HepG2 (cell line): ENCODE results near the gene ADCY10. TPM values are rescaled to one million over a fixed set of nuclear protein-coding genes. Genes with fewer than 3 reads are reported as not detected.

Source experiments
- FOXO1 ChIP-seq: sonication (generic); formaldehyde crosslinking; IDR thresholded peaks from 2 replicates; pipeline ENCODE4 v1.4.0; 2020; ENCODE audit warnings: missing genetic modification reagents
- NFE2L1 ChIP-seq: sonication (generic); formaldehyde crosslinking; IDR thresholded peaks from 2 replicates; pipeline ENCODE4 v1.4.0; 2020; ENCODE audit warnings: missing genetic modification reagents, mild to moderate bottlenecking, borderline replicate concordance
- REL ChIP-seq: sonication (generic); formaldehyde crosslinking; conservative IDR thresholded peaks from 2 replicates; pipeline ENCODE4 v1.8.0; 2022; ENCODE audit warnings: mild to moderate bottlenecking, missing genetic modification reagents, moderate library complexity
- SNAPC2 ChIP-seq: sonication (generic); formaldehyde crosslinking; IDR thresholded peaks from 2 replicates; pipeline ENCODE4 v1.8.1; 2022; ENCODE audit warnings: mild to moderate bottlenecking, missing genetic modification reagents
- SOX5 ChIP-seq: IDR thresholded peaks from 2 replicates; pipeline ENCODE4 v1.6.1; 2016; ENCODE audit warnings: borderline replicate concordance
- ZMAT3 ChIP-seq: sonication (generic); formaldehyde crosslinking; conservative IDR thresholded peaks from 2 replicates; pipeline ENCODE4 v1.7.0; 2021; ENCODE audit warnings: missing genetic modification reagents
- polyA plus RNA-seq, 8 experiments: library from polyadenylated mRNA; depleted of rRNA in 3 of 8; stranded (reverse) in 7 of 8; unstranded in 1 of 8; fragments of >200 nt; fragmentation: Illumina TruSeq in 4 of 8; extraction: Trizol in 4 of 8; gene quantifications; 2 replicates each; pipeline versions ENCODE4 v1.2.1 to v1.2.3, GENCODE V29; 2011 to 2016; ENCODE audit warnings: low read depth in 4 of 8, missing spikeins in 1 of 8, mixed read lengths in 1 of 8; ENCODE audit not compliant: insufficient read depth in 1 of 8
- total RNA-seq, 5 experiments: library from RNA; depleted of rRNA; stranded (reverse); fragments of >200 nt; fragmentation: Illumina TruSeq; extraction: Trizol; gene quantifications; 2 replicates each; pipeline ENCODE4 v1.2.3, GENCODE V29; 2016; ENCODE audit warnings: low read depth in 1 of 5
- TF ChIP-seq, protein P1 (sequence below): sonication (generic); formaldehyde crosslinking; IDR thresholded peaks from 2 replicates; pipeline ENCODE4 v1.8.1; 2023; ENCODE audit warnings: mild to moderate bottlenecking, missing genetic modification reagents
- TF ChIP-seq, protein P2 (sequence below): sonication (generic); formaldehyde crosslinking; IDR thresholded peaks from 2 replicates; pipeline ENCODE4 v1.9.0; 2021; ENCODE audit warnings: mild to moderate bottlenecking, missing genetic modification reagents
- TF ChIP-seq, protein P3 (sequence below): sonication (generic); formaldehyde crosslinking; IDR thresholded peaks from 2 replicates; pipeline ENCODE4 v1.5.0; 2020; ENCODE audit warnings: mild to moderate bottlenecking, low read depth, missing genetic modification reagents, borderline replicate concordance
- TF ChIP-seq, protein P4 (sequence below): conservative IDR thresholded peaks from 2 replicates; pipeline ENCODE4 v1.6.1; 2018; ENCODE audit warnings: missing genetic modification reagents

The ADCY10 gene
- total and polyA plus RNA-seq, 2 of the 13 experiments (the other 11 are each of a cell fraction or from before 2014, with no cell fraction given), result 0.02 to 0.03 TPM

DNA sequence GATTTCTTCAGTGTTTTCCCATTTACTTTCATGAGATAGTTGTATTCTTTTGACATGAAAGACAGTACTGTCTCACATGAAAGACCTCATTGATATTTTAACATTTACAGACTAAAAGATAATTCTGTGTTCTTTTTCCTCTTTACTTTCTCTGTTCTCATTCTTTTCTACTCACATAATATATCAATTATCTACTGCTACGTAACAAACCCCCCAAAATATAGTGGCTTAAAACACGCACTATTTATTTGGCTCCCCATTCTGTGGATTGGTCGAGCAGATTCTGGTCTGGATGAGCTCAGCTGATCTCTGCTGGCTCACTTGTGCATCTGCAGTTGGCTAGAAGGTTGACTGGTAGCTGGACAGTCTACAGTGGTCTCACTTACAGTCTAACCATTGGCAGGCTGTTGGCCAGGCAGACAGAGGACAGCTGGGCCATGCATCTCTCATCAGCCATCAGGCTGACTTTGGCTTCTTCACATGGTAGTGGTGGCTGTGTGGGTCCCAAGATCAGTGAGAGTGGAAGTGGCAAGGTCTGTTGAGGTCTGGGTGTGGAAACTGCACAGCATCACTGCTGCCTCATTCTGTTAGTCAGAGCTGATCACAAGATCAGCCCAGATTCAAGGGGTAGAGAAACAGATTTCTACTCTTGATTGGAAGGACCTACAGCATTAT lies 128.9 kb downstream of the ADCY10 start (continued):
- TF ChIP-seq, protein P1, sequence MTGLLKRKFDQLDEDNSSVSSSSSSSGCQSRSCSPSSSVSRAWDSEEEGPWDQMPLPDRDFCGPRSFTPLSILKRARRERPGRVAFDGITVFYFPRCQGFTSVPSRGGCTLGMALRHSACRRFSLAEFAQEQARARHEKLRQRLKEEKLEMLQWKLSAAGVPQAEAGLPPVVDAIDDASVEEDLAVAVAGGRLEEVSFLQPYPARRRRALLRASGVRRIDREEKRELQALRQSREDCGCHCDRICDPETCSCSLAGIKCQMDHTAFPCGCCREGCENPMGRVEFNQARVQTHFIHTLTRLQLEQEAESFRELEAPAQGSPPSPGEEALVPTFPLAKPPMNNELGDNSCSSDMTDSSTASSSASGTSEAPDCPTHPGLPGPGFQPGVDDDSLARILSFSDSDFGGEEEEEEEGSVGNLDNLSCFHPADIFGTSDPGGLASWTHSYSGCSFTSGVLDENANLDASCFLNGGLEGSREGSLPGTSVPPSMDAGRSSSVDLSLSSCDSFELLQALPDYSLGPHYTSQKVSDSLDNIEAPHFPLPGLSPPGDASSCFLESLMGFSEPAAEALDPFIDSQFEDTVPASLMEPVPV (CRISPR knock-in tag), result no peak
- TF ChIP-seq SOX5 (CRISPR knock-in tag) (no peak), REL (CRISPR knock-in tag) (no peak), FOXO1 (no peak), NFE2L1 (no peak), SNAPC2 (CRISPR knock-in tag) (no peak), ZMAT3 (CRISPR knock-in tag) (no peak)
- TF ChIP-seq, protein P2, sequence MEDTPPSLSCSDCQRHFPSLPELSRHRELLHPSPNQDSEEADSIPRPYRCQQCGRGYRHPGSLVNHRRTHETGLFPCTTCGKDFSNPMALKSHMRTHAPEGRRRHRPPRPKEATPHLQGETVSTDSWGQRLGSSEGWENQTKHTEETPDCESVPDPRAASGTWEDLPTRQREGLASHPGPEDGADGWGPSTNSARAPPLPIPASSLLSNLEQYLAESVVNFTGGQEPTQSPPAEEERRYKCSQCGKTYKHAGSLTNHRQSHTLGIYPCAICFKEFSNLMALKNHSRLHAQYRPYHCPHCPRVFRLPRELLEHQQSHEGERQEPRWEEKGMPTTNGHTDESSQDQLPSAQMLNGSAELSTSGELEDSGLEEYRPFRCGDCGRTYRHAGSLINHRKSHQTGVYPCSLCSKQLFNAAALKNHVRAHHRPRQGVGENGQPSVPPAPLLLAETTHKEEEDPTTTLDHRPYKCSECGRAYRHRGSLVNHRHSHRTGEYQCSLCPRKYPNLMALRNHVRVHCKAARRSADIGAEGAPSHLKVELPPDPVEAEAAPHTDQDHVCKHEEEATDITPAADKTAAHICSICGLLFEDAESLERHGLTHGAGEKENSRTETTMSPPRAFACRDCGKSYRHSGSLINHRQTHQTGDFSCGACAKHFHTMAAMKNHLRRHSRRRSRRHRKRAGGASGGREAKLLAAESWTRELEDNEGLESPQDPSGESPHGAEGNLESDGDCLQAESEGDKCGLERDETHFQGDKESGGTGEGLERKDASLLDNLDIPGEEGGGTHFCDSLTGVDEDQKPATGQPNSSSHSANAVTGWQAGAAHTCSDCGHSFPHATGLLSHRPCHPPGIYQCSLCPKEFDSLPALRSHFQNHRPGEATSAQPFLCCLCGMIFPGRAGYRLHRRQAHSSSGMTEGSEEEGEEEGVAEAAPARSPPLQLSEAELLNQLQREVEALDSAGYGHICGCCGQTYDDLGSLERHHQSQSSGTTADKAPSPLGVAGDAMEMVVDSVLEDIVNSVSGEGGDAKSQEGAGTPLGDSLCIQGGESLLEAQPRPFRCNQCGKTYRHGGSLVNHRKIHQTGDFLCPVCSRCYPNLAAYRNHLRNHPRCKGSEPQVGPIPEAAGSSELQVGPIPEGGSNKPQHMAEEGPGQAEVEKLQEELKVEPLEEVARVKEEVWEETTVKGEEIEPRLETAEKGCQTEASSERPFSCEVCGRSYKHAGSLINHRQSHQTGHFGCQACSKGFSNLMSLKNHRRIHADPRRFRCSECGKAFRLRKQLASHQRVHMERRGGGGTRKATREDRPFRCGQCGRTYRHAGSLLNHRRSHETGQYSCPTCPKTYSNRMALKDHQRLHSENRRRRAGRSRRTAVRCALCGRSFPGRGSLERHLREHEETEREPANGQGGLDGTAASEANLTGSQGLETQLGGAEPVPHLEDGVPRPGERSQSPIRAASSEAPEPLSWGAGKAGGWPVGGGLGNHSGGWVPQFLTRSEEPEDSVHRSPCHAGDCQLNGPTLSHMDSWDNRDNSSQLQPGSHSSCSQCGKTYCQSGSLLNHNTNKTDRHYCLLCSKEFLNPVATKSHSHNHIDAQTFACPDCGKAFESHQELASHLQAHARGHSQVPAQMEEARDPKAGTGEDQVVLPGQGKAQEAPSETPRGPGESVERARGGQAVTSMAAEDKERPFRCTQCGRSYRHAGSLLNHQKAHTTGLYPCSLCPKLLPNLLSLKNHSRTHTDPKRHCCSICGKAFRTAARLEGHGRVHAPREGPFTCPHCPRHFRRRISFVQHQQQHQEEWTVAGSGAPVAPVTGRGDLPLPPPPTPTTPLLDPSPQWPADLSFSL (CRISPR knock-in tag), result no peak
- TF ChIP-seq, protein P3, sequence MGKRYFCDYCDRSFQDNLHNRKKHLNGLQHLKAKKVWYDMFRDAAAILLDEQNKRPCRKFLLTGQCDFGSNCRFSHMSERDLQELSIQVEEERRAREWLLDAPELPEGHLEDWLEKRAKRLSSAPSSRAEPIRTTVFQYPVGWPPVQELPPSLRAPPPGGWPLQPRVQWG (CRISPR knock-in tag), result no peak
- TF ChIP-seq, protein P4, sequence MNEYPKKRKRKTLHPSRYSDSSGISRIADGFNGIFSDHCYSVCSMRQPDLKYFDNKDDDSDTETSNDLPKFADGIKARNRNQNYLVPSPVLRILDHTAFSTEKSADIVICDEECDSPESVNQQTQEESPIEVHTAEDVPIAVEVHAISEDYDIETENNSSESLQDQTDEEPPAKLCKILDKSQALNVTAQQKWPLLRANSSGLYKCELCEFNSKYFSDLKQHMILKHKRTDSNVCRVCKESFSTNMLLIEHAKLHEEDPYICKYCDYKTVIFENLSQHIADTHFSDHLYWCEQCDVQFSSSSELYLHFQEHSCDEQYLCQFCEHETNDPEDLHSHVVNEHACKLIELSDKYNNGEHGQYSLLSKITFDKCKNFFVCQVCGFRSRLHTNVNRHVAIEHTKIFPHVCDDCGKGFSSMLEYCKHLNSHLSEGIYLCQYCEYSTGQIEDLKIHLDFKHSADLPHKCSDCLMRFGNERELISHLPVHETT (CRISPR knock-in tag), result no peak
- TF ChIP-seq, all 625 proteins: peak for 0
